Loucy (cell line): ENCODE data around the gene USH1G.
"Not testable (repeated sequence)": the region's sequence is repeated elsewhere in the genome, so short reads cannot be mapped to it uniquely, and the experiment has no call there.

Experiments used
- EZH2phosphoT487 ChIP-seq: fragments of 200-600 bp; IDR thresholded peaks from 2 replicates; pipeline ENCODE4 v1.6.1; 2018; ENCODE audit warnings: antibody characterized with exemption, mild to moderate bottlenecking, moderate library complexity, borderline replicate concordance
- TF ChIP-seq, protein P1 (sequence below): fragments of 200-600 bp; sonication (generic); conservative IDR thresholded peaks from 2 replicates; pipeline ENCODE4 v1.5.1; 2014; ENCODE audit warnings: mild to moderate bottlenecking, antibody characterized with exemption, low read length

DNA sequence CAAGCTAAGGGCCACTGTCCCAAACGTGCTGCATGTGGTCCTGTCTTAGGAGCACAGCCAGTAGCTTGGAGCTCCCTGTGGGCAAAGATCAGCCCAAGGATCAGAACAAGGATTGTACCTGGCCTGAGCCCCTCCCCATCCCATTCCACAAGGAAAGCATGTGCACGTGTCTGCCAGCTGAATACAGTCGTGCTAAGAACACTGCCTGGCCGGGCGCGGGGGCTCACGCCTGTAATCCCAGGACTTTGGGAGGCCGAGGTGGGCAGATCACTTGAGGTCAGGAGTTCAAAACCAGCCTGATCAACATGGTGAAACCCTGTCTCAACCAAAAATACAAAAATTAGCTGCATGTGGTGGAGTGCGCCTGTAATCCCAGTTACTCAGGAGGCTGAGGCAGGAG lies 53.0 kb downstream of the USH1G start:
- TF ChIP-seq, protein P1, sequence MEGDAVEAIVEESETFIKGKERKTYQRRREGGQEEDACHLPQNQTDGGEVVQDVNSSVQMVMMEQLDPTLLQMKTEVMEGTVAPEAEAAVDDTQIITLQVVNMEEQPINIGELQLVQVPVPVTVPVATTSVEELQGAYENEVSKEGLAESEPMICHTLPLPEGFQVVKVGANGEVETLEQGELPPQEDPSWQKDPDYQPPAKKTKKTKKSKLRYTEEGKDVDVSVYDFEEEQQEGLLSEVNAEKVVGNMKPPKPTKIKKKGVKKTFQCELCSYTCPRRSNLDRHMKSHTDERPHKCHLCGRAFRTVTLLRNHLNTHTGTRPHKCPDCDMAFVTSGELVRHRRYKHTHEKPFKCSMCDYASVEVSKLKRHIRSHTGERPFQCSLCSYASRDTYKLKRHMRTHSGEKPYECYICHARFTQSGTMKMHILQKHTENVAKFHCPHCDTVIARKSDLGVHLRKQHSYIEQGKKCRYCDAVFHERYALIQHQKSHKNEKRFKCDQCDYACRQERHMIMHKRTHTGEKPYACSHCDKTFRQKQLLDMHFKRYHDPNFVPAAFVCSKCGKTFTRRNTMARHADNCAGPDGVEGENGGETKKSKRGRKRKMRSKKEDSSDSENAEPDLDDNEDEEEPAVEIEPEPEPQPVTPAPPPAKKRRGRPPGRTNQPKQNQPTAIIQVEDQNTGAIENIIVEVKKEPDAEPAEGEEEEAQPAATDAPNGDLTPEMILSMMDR, result not testable (repeated sequence)
- TF ChIP-seq EZH2phosphoT487, result not testable (repeated sequence)
